HG02885 (cell line): ENCODE data around the gene USF1.

ENCODE experiments used
- ATAC-seq: cut with Tn5 transposase; IDR thresholded peaks from one replicate; pipeline ENCODE4 v1.9.1; 2021; ENCODE audit warnings: mild to moderate bottlenecking; ENCODE audit not compliant: unreplicated experiment, poor library complexity

Gene USF1

DNA sequence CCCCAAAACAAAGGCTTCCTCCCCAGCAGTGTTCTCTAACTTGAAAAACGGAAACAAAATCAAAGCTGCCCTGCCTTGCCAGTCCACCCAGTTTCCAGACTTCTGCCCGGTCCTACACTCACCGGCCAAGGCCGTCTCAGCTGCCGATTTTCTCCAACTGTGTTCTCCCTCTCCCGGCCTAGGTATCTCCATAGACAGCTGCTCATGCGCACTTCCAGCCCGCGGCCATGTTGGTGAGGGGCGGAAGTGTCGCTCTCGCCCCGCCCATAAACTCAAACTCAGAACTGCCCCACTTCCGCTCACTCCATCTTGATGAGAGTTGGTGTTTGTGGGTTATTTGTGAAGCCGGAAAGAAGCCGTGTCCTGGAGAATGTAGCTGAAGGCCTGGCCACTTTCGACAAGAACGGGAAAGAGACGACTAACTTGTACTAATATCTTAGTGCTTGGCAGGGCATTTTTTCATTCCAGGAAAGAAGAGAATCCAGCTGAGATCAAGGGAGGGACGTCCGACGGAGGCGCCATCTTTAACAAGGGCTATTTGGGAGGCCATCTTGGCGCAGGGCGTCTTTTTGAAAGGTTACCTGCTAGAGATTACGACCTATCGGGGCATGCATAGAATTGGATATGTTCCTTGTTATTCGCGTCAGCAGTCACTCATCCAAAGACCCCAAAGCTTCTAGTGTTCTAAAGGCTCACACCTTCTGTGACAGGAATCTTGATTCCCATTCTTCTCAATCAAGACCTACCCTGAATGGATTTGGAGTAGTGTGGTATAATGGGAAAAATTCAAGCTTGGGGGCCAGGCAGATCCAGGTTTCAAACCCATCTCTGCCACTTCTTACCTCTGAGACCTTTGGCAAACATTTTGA lies at the start of gene USF1:
Gene USF1 (minus strand): TSS at position 242 of the 869 bp plus-strand sequence. CDS start 2,702 bp downstream, outside the sequence.
- peak; percentile 74 for ATAC-seq

DNA sequence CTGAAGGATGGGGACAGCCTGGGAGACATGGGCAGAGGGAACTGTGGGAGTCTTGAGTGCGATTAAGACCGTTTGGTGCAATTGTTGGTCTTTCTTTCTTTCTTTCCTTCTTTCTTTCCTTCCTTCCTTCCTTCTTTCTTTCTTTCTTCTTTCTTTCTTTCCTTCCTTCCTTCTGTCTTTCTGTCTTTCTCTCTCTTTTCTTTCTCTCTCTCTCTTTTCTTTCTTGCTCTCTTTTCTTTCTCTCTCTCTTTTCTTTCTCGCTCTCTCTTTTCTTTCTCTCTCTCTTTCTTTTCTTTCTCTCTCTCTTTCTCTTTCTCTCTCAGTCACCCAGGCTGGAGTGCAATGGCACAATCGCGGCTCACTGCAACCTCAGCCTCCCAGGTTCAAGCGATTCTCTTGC lies 49.5 kb upstream of the USF1 start:
- ATAC-seq, result no peak

- ATAC-seq, result no peak
Observed at GRCh38 chr1:161094481-161094880, 48.7 kb upstream of the USF1 start.

DNA sequence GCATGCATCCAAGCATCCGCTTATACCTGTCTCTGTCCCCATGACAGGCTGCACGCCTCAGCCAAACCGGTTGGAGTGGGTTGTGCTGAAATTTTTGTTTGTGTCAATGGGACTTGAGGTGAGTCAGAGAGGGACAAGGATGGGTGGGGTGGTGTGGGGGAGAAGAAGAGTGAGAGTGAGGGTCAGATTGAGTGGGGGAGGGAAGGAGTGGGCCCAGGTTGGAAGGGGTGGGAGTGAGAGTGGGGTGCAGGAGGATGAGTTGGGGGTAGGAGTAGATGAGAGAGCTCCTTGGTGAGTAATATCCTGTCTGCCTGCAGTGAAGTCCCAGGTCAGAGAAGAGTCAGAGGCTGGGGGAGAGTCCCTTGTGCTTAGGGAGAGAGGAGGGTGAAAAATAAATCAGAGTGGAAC lies 46.8 kb upstream of the USF1 start:
- no peak for ATAC-seq

DNA sequence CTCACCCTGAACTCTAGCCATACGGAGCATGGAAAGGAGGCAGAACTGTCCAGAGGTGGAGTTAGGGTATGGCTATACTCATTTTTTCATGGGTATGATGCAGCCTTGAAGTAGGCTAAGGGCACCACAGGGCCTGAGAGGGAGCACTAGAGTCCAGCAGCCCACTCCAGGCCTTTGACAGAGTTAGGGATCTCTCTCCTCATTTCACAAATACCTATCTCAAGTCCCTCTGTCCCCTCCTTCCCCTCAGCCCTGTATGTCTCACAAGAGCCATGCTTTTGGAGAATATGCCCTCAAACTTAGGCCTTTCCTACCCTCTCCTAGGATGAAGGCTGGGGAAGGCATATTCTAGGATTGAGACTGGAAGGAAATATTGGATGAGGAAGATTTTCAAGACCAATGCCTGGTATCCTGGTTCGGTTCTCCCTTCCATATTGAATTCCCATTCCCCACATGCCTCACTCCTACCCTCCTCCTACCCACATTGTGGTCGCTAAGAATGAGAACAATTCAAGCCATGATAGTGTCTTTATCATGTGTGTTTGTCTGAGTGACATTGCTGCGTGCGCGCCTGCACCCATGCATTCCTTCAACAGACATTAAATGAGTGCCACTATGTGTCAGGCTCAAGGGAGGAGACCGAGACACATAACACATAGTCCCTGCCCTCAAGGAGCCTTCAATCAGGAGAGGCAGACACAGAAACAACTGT lies 46.2 kb upstream of the USF1 start:
- no peak for ATAC-seq

DNA sequence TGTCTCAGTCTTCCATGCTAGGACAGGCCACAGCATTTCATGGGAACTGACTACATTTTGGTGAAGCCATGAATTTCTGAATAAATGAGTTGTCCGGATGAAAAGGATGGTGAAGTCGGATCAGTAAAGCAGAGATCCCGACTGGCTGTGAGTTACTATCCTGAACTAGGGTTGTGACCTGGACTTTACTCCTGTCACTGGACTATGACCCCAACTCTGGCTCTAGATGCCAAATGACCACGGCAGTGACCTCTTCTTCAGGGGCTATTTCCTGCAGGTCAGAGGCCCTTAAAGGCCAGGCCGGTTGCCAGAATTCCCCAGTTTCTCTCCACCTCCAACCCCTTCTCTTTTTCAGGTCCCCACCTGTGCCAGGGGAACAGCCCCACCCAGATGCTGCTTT lies 45.3 kb upstream of the USF1 start:
- ATAC-seq, result no peak

DNA sequence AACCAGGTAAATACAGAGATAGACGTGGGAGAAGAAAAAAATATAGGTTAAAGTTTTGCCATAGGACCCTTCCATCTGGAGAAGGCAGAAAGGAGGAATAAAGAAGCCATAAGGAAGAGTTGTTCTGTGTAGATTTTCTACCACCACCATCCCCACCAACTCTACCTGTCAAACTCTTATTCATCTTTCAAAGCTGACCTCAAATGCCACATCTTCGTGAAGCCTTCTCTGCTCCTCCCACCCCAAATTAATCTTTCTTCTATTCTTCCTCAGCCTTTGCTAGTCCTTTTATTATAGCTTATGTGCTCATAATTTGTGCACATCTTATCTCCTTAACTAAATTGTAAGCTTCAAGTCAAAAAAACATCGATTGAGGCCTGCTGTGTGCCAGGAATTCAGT lies 44.8 kb upstream of the USF1 start:
- ATAC-seq, result no peak

GRCh38 chr1:161089938-161090337 lies 44.2 kb upstream of the USF1 start:
- no peak for ATAC-seq

DNA sequence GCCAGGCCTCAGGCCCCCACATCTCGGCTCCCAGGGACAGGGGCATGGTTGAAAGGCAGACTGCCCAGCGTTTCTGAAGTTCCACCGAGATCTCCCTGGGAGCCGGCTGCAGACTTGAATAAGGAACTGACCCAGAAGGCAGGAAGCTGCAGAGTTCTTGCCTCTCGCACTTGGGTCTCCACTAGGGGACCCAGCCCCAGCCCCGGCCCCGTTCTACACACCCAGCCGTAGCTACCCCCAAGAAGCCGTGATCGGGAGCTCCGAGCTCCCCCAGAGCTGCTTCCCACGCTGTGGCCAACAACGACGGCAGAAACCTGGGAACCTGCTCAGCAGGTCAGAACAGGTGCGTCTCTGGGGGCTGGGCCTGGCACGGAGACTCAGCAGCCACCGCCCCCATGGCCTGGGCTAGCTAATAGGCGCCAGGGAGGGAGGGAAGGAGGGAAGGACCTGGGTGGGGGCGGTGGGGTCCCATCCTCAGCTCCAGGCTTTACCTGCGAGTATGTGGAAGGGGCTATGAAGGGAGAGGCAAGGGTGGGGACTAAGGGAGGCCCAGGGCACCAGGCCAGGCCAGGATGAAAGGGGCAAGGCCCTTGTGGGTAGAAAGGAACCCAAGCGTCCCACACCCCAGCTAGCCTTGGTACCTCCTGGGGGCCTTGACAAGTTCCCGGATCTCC lies 43.6 kb upstream of the USF1 start, which contains the start of gene NECTIN4:
Gene NECTIN4 (minus strand): TSS at position 308 of the 674 bp plus-strand sequence. CDS start 262 bp downstream, at position 46.
- ATAC-seq, result no peak

- no peak for ATAC-seq
Observed at GRCh38 chr1:161088587-161089110, 42.9 kb upstream of the USF1 start.

- no peak for ATAC-seq
Observed at GRCh38 chr1:161086457-161086856, 40.7 kb upstream of the USF1 start.

GRCh38 chr1:161085165-161085564 lies 39.4 kb upstream of the USF1 start:
- no peak for ATAC-seq

DNA sequence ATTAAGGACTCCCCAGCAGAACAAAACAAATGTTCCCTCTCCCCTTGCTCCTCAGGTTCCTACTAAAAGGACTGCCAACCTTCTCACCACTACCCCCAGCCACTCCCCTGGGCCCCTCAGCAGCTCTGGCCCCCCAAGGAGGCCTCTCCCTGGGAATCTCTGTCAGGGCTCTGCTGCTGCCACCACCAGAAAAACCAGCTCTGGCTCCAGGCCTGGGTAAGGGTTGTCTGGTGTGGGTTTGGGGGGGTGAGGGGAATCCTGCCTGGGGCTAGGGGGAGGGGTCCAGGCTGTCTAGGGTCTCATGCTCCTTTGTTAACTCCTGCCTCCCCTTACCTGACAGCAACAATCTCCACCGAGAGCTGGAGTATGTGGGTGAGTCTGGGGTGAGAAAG lies 38.8 kb upstream of the USF1 start:
- no peak for ATAC-seq

GRCh38 chr1:161083748-161084596 lies 38.2 kb upstream of the USF1 start:
- no peak for ATAC-seq

- no peak for ATAC-seq
Observed at GRCh38 chr1:161082996-161083747, 37.4 kb upstream of the USF1 start.

GRCh38 chr1:161082483-161082882 lies 36.7 kb upstream of the USF1 start:
- ATAC-seq, result no peak

DNA sequence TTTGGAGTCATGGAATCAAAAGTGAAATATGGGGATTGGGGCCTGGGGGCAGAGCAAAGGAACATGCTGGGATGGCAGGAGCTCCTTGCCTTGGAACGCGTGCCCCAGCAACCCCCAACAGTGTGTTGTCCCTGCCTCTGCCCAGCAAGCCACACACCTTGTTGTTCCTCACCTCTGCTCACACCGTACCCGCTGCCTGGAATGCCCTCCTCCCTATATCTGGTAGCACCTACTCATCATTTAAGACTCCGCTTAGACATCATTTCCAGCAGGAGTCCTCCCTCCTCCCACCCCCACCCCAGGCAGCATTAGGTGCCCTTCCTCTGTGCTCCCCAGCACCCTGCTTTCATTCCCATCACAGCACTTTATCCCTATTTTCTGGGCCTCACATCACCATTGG lies 35.7 kb upstream of the USF1 start:
- ATAC-seq, result no peak

DNA sequence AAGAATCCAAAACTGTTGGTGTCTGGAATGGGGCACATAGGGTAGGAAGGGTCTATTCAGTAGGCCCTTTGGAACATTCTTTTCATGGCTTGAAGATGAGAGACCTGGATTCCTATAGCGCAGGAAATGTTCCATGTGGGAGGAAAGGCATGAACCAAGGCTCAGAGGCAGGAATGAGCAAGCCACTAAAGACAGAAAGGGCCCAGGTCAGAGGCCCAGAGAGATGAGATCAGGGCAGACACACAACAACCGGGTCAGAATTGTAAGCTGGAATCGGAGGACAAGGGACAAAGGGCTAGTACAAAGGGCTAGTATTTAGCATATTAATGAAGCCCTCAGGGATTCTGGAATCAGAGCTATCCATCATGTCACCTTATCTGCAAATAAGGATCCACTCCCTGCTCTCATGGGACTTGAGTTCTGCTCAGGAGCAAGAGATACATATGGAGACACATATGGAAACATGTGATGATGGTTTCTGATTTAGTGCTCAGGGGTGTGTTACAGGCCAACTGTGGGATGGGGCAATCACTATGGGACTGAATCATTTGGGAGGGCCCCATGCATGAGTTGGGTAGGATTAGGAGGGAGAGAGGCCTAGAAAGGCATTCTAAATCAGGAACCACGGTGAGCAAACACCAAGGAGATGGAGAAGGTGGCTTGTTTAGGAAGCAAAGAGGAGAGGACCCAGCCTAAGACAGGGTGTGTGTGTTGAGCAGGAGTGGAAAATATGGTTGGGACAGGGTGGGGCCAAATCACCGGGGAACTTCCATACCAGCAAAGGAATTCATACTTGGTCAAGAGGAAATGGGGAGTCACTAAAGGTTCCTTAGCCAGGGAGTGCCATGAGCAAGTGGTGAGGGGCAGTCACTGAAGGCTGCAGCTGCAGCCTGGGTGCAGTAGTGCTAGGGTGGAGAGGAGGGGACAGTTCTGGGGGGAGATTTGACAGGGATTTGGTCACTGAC lies 34.9 kb upstream of the USF1 start:
- no peak for ATAC-seq
